ENCODE data around the gene SLC11A2. TPM values are rescaled to one million over a fixed set of nuclear protein-coding genes. Genes with fewer than 3 reads are reported as not detected.

The SLC11A2 gene
- total RNA-seq, 4 donors from 2014 or later: 24.9 to 47.1 (median 32.4) TPM

DNA sequence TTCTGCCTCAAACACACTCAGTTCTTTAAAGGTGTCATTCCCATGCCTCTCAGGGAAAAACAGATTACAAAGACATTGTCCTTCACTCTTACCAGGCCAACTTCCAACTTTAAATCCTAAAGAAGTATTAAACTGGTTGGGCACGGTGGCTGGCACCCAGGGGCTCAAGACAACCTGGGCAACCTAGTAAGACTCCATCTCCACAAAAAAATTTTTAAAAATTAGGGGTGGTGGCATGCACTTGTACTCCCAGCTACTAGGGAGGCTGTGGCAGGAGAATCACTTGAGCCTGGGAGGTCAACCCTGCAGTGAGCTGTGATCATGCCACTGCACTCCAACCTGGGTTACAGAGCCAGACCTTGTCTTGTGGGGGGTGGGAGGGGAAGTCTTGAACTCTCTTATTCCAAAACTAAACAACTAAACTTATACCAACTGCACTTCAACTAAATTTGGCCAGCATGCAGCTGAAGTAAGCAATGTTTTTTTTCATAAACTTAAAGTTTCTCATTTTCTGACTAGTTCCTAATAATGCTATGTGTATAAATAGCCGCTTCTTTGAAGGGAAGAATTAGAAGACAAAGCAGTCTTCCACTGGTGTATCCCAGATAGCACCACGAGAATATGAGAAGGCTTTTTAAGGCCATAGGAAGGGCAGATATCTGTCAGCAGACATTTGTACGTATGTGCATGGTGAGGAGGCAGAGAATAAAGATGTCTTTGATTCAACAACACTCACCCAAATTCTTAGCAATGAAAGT lies 2.4 kb downstream of the SLC11A2 start:
- no peak for TF ChIP-seq POLR2A (IDR thresholded peaks at IDR 0.05)
- no peak for TF ChIP-seq EP300 (IDR thresholded peaks at IDR 0.05)
- no peak for TF ChIP-seq POLR2AphosphoS5 (IDR thresholded peaks at IDR 0.05)
- no peak for TF ChIP-seq CTCF (IDR thresholded peaks at IDR 0.05)
- WGBS, 2 donors (ENCODE audit: low coverage in 1 of 2): 20 to 65% methylated on average over 2 to 3 of the region's 4 CpGs
- ATAC-seq: no peak
- no peaks in the 10 kb centered on the region for H3K36me3 ChIP-seq
- H3K4me1 ChIP-seq: peaks cover 0 to 56% (median 5%) of the 10 kb centered on the region in 3 donors
- peak overlapping the region in 1 of 2 donors; percentile 94 for H3K4me3 ChIP-seq
- H3K27ac ChIP-seq: peak overlapping the region; percentile 4 to 97 (median 94)
- no peaks in the 10 kb centered on the region for H3K27me3 ChIP-seq
- H3K9me3 ChIP-seq: no peaks in the 10 kb centered on the region

DNA sequence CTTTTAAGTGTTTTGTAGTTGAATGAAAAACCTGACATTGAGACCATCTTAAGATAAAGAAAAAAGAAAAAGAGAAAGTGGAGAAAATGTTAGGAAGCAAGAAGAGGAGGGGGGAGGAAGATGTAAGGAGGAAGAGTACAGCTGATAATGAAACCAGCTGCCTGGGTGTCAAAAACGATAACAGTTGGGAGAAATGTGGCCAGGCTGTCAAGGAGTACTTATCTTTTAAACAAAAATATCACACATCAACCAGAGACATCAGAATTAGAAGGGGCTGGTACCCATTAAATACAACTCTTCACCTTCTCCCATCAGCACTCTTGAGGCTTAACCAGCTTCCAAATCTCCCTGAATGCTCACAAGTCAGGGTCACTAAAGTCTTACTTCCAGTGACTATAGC lies 4.5 kb downstream of the SLC11A2 start:
- WGBS, 2 donors (ENCODE audit: low coverage in 1 of 2): 55% methylated on average over 1 of the region's 1 CpG; no CpG with 5 or more reads in 1 of the 2 donors
- Histone ChIP-seq H3K27me3 (no peaks in the 10 kb centered on the region), H3K27ac (no peak overlapping the region)

GRCh38 chr12:51020448-51021182 lies 5.6 kb downstream of the SLC11A2 start:
- Histone ChIP-seq H3K9me3 (no peaks in the 10 kb centered on the region), H3K27ac (no peak overlapping the region), H3K36me3 (no peaks in the 10 kb centered on the region), H3K27me3 (no peaks in the 10 kb centered on the region), H3K4me1 (peaks cover 0 to 50% (median 5%) of the 10 kb centered on the region in 3 donors), H3K4me3 (no peak overlapping the region)
- TF ChIP-seq EP300 (IDR thresholded peaks at IDR 0.05): no peak
- no peak for TF ChIP-seq POLR2AphosphoS5 (IDR thresholded peaks at IDR 0.05)
- TF ChIP-seq CTCF (IDR thresholded peaks at IDR 0.05): no peak
- TF ChIP-seq POLR2A (IDR thresholded peaks at IDR 0.05): no peak
- WGBS, 2 donors (ENCODE audit: low coverage in 1 of 2): 75 to 90% methylated on average over 4 to 7 of the region's 7 CpGs
- ATAC-seq: no peak

More for the DNA sequence above, 4.5 kb downstream of the SLC11A2 start:
- no peak overlapping the region for H3K4me3 ChIP-seq
- no peaks in the 10 kb centered on the region for H3K9me3 ChIP-seq
- H3K4me1 ChIP-seq: peaks cover 0 to 55% (median 5%) of the 10 kb centered on the region in 3 donors
- ATAC-seq: no peak
- no peak for TF ChIP-seq EP300 (IDR thresholded peaks at IDR 0.05)
- TF ChIP-seq CTCF (IDR thresholded peaks at IDR 0.05): no peak
- no peak for TF ChIP-seq POLR2AphosphoS5 (IDR thresholded peaks at IDR 0.05)
- no peak for TF ChIP-seq POLR2A (IDR thresholded peaks at IDR 0.05)
- no peaks in the 10 kb centered on the region for H3K36me3 ChIP-seq

DNA sequence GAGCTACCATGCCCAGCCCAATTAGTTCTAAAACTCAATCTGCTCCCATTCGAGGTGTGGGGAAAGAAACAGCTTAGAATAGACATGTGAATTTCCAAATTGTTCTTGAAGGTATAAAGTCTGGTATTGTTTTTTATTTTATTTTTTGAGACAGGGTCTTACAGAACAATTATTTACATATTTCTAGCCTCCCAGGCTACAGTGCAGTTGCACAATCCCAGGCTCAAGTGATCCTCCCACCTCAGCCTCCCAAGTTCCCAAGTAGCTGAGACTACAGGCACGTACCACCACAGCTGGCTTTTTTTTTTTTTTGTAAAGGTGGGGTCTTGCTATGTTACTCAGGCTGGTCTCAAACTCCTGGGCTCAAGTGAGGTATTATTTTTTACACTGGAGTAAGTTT lies 6.3 kb downstream of the SLC11A2 start:
- no peak overlapping the region for H3K27ac ChIP-seq
- H3K9me3 ChIP-seq: no peaks in the 10 kb centered on the region
- WGBS, 2 donors (ENCODE audit: low coverage in 1 of 2): 67 to 80% methylated on average over 1 to 2 of the region's 2 CpGs
- H3K27me3 ChIP-seq: no peaks in the 10 kb centered on the region
- no peak for TF ChIP-seq POLR2AphosphoS5 (IDR thresholded peaks at IDR 0.05)
- no peak for TF ChIP-seq EP300 (IDR thresholded peaks at IDR 0.05)
- no peak for TF ChIP-seq CTCF (IDR thresholded peaks at IDR 0.05)
- TF ChIP-seq POLR2A (IDR thresholded peaks at IDR 0.05): no peak
- ATAC-seq: no peak
- no peaks in the 10 kb centered on the region for H3K36me3 ChIP-seq
- peaks cover 0 to 43% (median 0%) of the 10 kb centered on the region in 3 donors for H3K4me1 ChIP-seq
- H3K4me3 ChIP-seq: no peak overlapping the region
